Skin epidermis (tissue), 12 donors: ENCODE measurements around the gene PLCD3.
A peak's percentile ranks its signal among the peaks of the same experiment; 100 is the strongest.

ENCODE experiments used
- H3K27ac ChIP-seq, 21 experiments: fragments of 200-600 bp; sonication (generic) in 11 of 21; one replicate each; pipeline ENCODE4 v1.5.0; 2020; ENCODE audit warnings: mild to moderate bottlenecking in 3 of 21, inconsistent platforms in 2 of 21, moderate library complexity in 2 of 21
- H3K4me3 ChIP-seq, 7 experiments: fragments of 200-600 bp; sonication (generic) in 2 of 7; one replicate each; pipeline ENCODE4 v1.5.0; 2020; ENCODE audit warnings: inconsistent platforms in 2 of 7, mild to moderate bottlenecking in 2 of 7, moderate library complexity in 1 of 7

The PLCD3 gene

DNA sequence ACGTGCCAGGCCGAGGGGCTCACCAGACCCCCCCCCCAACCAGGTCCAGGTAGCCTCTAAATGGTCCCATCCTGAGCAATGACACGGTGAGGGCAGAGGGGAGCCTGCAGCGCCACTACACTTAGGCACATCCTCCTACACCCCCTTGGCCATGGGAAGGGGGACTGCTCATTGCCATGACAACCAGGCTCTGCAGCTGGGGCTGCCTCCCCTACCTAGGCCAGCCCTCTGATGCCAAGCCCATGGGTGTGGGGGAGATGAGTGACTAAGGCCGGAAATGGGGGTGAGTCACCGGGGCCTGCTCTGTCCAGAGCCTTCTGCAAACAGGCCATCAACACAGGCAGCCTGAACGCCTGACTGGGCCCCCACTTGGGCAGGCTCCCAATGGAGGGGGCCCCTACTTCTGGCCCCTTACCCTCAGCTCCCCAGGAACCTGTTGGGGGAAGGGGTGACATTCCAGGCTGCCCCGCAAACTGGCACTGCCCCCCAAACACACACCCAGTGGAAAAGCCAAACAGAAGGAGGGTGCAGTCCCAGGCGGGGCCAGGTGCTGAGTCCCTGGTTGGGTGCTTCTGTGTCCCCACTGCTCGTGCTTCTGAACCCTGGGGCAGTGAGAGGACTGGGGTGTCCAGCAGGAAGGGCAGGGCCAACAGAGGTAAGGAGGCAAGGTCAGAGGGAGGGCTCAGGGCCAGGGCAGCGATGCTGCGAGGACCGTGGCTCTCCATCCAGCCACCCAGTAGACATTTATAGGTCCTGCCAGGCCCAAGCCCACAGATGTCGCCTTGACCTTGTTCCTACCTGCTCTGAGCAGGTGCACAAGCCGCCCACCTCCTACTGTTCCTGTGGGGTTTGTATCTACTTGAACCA is 8.2 kb downstream of the PLCD3 start:
- peak overlapping the region in 20 of 21 experiments; percentile 8 to 84 (median 69) for H3K27ac ChIP-seq
- H3K4me3 ChIP-seq = no peak overlapping the region

DNA sequence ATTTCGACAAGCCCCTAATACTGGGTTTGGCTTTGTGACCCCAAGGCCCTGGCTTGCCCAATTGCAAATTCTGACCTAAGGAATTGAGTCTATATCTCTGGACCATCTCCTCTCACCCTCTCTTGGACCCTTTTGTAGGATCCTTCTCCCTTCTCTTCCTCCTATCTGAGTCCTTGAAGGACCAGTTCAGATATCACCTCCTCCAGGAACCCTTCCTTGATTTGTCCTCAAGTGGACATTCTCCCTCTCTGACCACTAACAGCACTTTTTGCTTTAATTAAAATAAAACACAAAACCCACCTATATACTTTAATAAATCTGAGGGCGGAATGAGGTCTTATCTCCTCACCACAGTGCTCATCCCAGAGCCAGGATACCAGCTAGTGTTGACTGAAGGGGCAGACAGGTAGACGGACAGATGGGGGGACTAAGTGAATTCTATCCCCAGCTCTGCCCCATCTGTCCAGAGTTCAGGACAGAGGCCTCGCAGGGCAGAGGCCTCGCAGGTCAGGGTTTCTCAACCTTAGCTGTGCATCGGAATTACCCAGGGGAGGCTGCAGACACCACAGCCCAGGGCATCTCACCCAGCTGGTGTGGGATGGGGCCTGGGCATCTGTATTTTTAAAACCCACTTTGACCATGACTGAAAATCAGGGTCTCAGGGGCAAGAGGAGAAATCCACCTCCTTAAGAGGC is 9.1 kb downstream of the PLCD3 start:
- Histone ChIP-seq H3K4me3 (no peak overlapping the region), H3K27ac (peak overlapping the region in 16 of 21 experiments; percentile 3 to 79 (median 66))

DNA sequence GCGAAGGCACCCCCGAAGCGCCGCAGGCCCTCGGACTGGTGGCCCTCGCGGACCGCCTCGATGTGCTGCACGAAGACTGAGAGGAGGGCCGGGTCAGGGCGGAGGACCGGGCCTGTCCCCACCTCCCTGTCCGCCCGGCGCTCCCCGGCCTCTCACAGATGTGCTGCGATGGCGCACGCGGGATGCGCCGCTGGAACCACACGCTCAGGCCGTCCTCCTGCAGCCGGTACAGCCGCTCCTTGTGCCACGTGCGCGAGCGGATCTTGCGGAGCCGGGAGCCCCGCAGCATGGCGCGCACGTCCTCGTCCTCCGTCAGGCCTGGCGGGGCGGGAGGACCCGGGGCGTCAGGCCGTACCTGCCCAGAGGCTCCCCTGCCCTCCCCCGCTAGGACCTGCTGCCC is 11.3 kb downstream of the PLCD3 start:
- H3K4me3 ChIP-seq = no peak overlapping the region
- H3K27ac ChIP-seq = no peak overlapping the region

- H3K4me3 ChIP-seq = no peak overlapping the region
These were observed 11.8 kb downstream of the PLCD3 start for GRCh38 chr17:45120558-45120957.

GRCh38 chr17:45119964-45120363 is 12.4 kb downstream of the PLCD3 start:
- no peak overlapping the region for H3K4me3 ChIP-seq
- no peak overlapping the region for H3K27ac ChIP-seq

More at GRCh38 chr17:45120558-45120957, 11.8 kb downstream of the PLCD3 start:
- H3K27ac ChIP-seq = no peak overlapping the region

DNA sequence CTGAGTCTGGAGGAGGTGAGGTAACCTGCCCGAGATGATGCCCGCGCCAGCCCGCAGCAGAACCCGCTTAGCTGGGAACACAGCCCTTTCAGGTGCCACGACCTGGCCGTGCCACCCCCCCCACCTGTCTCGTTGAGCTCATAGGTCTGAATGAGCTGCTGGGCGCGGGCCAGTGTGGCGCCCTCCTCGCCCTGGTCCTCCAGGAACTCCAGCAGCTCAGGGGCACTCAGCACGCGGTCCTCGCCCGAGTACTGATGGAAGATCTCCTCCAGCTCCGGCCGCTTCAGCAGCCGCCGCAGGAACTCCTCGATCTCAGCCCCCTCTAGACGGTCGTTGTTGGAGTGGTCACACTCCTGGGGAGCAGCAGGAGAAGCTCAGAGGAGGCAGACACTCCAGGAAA is 13.6 kb downstream of the PLCD3 start:
- Histone ChIP-seq H3K4me3 (no peak overlapping the region), H3K27ac (no peak overlapping the region)

DNA sequence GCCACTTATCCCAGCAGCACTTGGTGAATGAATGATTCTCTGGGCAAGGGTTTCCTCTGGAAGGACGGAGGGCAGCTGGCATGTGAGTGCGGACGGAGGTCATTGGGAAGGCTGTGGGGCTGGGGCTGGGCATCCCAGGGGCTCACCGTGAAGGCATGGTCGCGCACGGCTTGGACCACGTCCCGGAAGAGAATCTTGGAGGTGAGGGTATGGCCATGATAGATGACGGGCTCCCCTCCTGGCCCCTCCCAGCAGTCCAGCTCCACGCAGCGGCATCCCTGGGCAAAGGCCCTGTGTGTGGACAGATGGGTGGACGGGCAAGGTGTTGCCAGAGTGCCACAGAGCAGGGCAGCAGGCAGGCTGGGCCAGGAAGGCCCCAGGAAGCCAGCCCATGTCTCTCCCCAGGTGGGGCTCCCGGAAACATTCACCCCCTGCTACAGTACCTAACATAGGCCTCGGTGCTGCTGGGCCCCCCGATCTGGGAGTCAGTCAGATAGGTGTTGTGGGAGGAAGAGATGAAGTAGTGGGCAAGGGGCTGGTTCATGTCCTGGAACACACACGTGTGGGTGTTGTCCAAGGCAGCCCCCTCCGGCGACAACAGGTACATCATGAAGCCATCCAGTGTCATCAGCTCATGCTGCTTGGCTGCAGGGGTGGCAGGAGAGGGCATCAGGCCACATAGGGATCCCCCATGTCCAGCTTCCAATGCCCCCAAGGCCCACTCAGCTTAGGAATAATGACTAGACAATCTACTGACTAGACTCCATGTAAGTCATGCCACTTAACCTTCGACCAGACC is 14.3 kb downstream of the PLCD3 start:
- Histone ChIP-seq H3K4me3 (no peak overlapping the region), H3K27ac (no peak overlapping the region)

- Histone ChIP-seq H3K4me3 (no peak overlapping the region), H3K27ac (no peak overlapping the region)
These were observed 15.0 kb downstream of the PLCD3 start for GRCh38 chr17:45117334-45117733.

- no peak overlapping the region for H3K27ac ChIP-seq
- H3K4me3 ChIP-seq = no peak overlapping the region
These were observed 15.8 kb downstream of the PLCD3 start for GRCh38 chr17:45116434-45117016.

- H3K4me3 ChIP-seq = no peak overlapping the region
- no peak overlapping the region for H3K27ac ChIP-seq
These were observed 16.4 kb downstream of the PLCD3 start for GRCh38 chr17:45115871-45116270.

GRCh38 chr17:45115015-45115625 is 17.2 kb downstream of the PLCD3 start:
- H3K4me3 ChIP-seq = no peak overlapping the region
- no peak overlapping the region for H3K27ac ChIP-seq

DNA sequence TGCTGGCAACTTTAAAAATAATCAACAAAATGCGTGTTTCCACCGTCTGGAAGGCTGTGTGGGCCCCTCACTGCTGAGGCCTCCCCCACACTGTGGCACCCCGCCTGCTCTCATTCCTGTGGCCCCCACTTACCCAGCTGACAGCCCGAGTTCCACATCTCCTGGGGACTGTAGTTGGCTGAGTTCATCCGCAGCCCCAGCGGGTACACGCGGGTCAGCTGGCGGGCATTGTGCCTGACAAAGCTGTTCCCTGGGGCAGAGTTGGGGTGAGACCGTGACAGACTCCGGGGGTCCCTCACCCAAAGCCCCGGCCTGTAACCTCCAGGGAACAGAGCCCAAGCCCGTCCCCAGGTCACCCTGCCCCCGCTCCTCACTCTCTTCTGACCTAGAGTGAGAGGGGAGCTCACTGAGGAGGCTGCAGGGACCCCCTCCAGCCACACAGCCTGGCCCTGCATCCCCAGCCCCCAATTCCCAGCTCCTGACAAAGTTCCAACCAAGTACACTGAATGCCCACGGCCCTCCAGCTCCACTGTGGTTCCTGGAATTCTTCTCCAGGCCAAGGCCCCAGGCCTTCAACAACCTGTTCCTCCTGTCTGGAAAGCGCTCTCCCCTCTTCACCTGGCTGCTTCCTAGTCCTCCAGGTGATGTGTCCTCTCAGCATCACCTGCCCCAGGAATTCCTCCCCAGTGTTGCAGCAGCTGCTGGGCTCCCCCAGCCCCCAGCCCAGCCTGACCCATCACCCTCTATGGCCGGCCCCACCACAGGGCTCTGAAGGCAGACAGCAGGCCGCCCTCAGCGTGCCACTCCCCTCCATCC is 18.0 kb downstream of the PLCD3 start:
- no peak overlapping the region for H3K27ac ChIP-seq
- no peak overlapping the region for H3K4me3 ChIP-seq

DNA sequence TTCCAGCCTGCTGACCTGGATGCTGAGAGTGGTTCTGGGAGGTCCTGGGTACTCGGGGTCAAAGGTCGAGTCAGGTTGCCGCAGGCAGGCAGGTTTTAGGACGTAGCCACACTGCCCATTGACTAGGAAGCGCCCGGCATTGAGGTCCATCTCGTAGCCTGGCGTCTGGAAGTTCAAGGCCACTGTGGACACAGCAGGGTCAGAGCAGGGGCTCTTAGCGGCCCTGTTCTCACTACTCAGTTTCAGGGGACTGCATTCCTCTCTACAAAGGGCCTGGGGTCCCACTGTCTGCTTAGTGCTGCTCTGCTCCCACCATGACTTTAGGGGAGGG is 18.9 kb downstream of the PLCD3 start:
- Histone ChIP-seq H3K27ac (no peak overlapping the region), H3K4me3 (no peak overlapping the region)

GRCh38 chr17:45112559-45113423 is 19.5 kb downstream of the PLCD3 start:
- H3K4me3 ChIP-seq = no peak overlapping the region
- H3K27ac ChIP-seq = peak overlapping the region in 6 of 21 experiments; percentile 2 to 65 (median 42)

DNA sequence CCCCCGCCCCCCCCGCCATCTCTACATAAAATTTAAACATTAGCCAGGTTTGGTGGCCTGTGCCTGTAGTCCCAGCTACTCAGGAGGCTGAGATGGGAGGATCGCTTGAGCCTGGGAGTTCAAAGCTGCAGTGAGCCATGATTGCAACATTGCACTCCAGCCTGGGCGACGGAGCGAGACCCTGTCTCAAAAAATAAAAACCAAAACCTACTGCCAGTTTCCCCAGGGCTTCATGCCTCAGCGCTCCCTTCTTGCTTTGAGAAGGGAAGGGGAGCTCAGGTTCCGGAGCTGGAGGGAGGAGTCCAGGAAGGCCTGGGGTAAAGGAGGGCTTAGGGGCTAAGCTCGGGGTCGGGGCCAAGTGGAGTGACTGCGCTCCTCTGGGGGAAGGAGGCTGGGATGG is 20.5 kb downstream of the PLCD3 start:
- H3K4me3 ChIP-seq = no peak overlapping the region
- peak overlapping the region in 8 of 21 experiments; percentile 2 to 70 (median 43) for H3K27ac ChIP-seq

- Histone ChIP-seq H3K4me3 (no peak overlapping the region), H3K27ac (peak overlapping the region in 13 of 21 experiments; percentile 18 to 70 (median 42))
These were observed 21.4 kb downstream of the PLCD3 start for GRCh38 chr17:45110676-45111611.
